Stromal cell of bone marrow (primary cell): Measurements from ENCODE around the gene NELFCD.
"Not testable (repeated sequence)": the region's sequence is repeated elsewhere in the genome, so short reads cannot be mapped to it uniquely, and the experiment has no call there.

Experiments used
- DNase-seq: peaks from one replicate; pipeline ENCODE4 v3.0.0-alpha.2; 2012; ENCODE audit warnings: low read depth

The NELFCD gene

GRCh38 chr20:58973866-58974265, 7.2 kb upstream of the NELFCD start:
- DNase-seq = no peak

GRCh38 chr20:58975353-58975752, 5.7 kb upstream of the NELFCD start:
- no peak for DNase-seq

GRCh38 chr20:58976061-58976730, 4.9 kb upstream of the NELFCD start:
- DNase-seq = no peak

- no peak for DNase-seq
Measured at GRCh38 chr20:58978351-58979190, 2.5 kb upstream of the NELFCD start.

DNA sequence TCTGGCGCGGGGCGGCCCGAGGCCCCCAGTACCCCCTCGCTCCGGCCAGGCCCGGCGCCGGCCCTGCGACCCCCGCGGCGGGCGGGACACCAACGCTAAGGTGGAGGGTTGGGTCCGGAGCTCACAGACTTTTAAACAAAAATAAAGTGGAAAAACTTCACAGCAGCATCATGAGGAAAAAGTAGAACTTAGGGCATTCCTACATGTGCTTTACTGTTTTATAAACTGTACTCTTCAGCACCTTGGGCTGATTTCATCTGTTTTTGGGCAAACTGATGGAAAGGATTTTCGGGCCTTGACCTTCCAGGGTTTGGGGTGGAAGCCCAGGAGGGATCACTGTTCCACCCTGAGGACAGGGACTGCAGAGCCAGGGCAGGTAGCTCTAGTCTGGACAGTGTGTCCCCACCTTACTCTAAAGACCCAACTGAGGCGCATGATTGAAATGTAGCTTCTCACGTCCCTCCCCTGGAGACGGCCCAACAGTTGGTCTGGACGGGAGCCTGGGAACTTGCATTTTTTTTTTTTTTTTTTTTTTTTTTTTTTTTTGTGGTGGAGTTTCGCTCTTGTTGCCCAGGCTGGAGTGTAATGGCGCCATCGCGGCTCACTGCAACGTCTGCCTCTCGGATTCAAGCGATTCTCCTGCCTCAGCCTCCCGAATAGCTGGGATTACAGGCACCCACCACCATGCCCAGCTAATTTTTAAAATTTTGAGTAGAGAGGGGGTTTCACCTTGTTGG, 740 bp downstream of the NELFCD start:
- DNase-seq = no peak

DNA sequence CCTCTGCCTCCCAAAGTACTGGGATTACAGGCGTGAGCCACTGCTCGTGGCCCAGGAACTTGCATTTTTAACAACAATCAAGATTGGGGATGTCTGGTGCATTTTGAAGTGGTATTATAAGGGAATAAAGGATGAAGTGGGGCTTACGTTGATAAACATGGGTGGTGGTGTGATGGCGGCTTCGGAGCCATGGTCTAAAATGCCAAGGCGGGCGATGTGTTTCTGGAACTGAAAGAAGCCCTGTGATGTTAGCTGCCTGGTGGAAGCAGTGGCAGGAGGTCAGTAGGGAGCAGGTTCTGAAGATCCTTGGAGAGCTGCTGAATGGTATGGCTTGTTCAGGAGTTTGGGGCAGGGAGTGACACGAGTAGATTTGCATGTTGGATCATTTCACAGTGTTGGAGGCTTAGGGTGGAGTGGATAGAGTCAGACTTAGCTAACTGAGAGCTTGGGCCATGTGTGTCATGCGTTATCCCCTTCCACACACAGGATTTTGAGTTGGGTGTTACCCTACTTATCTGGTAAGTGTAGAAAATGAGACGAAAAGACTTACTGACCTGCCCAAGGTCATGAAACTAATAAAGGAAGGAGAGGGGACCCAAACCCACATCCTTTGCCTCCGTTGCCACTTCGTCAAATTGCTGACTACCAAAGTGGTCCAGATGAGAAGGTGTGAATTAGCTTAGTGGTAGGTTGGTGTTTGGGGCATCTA, 1.5 kb downstream of the NELFCD start:
- no peak for DNase-seq

DNA sequence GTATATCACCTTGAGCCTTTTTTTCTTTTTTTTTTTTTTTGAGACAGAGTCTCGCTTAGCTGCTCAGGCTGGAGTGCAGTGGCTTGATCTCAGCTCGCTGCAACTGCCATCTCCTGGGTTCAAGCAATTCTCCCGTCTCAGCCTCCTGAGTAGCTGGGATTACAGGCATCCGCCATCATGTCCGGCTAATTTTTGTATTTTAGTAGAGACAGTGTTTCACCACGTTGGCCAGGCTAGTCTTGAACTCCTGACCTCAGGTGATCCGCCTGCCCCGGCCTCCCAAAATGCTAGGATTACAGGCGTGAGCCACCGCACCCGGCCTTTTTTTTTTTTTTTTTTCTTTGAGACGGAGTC, 2.0 kb downstream of the NELFCD start:
- DNase-seq = not testable (repeated sequence)

DNA sequence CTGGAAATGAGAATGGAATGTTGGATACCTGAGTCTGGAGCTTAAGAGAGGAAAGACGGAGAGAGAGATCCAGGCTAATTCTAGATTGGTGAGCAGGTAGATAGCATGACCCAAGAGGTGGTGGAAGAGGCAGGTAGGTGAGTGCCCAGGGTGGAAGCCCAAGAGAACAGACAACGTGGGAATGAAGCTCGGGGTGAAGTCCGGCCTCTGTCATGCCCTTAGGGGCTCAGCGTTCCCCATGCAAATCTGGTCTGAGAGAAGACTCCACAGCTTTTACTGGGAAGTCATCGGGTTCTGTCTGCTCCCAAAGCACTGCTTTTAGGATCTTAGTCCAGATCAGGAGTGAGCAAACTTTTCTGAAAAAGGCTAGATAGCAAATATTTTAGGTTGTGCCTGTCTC, 3.6 kb downstream of the NELFCD start:
- DNase-seq = no peak

- DNase-seq = no peak
Measured at GRCh38 chr20:58985656-58986055, 4.6 kb downstream of the NELFCD start.

- DNase-seq = no peak
Measured at GRCh38 chr20:58986286-58986967, 5.4 kb downstream of the NELFCD start.

- no peak for DNase-seq
Measured at GRCh38 chr20:58986968-58987517, 6.0 kb downstream of the NELFCD start.

- DNase-seq = no peak
Measured at GRCh38 chr20:58987790-58988564, 6.9 kb downstream of the NELFCD start.

GRCh38 chr20:58988565-58988882, 7.5 kb downstream of the NELFCD start:
- no peak for DNase-seq

- no peak for DNase-seq
Measured at GRCh38 chr20:58989196-58989595, 8.1 kb downstream of the NELFCD start.

DNA sequence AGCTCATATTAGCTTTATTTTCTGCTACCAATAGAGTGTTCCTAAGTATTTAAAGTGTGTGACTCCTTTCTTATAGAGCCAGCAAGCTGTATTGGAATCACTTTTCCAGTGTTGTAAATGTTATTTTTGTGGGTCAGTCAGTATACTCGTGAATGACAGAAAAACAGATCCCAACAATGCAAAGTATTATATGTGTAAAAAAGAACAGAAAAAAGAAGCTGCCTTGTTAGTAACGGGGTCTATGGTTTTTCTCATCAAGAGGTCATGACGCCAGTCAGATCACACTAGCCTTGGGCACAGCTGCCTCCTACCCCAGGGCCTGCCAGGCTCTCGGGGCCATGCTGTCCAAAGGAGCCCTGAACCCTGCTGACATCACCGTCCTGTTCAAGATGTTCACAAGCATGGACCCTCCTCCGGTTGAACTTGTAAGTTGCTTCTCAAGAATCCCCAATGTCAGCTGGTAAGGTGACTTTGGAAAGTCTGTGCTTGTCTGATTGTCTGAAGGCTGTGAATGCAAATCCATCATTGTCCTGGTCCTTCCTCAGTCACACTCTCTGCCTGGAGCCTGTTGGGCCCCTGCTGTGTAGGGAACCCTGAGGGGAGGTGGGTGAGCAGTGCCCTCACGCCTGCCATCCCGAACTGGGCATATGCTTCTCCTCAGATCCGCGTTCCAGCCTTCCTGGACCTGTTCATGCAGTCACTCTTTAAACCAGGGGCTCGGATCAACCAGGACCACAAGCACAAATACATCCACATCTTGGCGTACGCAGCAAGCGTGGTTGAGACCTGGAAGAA, 9.8 kb downstream of the NELFCD start:
- no peak for DNase-seq

DNA sequence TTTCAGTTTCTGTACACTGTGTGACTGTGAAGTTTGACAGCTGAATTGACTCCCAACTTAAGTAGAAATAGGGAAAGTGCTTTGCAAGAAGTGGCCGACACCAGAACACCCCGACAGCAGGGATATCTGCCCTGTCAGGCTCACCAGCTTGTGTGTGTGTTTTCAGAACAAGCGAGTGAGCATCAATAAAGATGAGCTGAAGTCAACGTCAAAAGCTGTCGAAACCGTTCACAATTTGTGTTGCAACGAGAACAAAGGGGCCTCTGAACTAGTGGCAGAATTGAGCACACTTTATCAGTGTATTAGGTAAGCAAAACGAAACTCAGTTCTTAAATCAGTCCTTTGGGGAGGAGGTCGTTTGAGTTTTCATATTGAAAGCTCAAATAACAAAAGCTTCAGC, 10.7 kb downstream of the NELFCD start:
- no peak for DNase-seq

DNA sequence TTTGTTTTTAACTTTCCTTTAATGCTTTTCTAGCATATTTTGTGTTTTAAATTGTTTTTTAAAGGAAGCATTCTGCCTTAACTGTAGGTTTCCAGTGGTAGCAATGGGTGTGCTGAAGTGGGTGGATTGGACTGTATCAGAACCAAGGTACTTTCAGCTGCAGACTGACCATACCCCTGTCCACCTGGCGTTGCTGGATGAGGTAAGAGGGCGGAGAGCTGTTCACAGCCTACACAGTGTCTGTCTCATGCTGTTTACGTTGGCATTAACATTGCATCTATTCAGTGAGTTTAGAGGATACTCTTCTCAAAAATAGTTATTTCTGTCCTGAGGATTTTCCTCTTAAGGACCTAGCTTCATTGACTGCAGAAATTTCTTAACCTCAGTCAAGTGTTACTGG, 11.9 kb downstream of the NELFCD start:
- DNase-seq = no peak

GRCh38 chr20:58993332-58994248, 12.5 kb downstream of the NELFCD start:
- no peak for DNase-seq
